GM19238 (cell line): Measurements from ENCODE around the gene CARNS1.
"Not testable (repeated sequence)": the region's sequence is repeated elsewhere in the genome, so short reads cannot be mapped to it uniquely, and the experiment has no call there.

Experiments used
- DNase-seq: peaks from one replicate; pipeline ENCODE4 v3.0.0; 2011; ENCODE audit warnings: low spot score; ENCODE audit not compliant: insufficient read length

The CARNS1 gene

DNA sequence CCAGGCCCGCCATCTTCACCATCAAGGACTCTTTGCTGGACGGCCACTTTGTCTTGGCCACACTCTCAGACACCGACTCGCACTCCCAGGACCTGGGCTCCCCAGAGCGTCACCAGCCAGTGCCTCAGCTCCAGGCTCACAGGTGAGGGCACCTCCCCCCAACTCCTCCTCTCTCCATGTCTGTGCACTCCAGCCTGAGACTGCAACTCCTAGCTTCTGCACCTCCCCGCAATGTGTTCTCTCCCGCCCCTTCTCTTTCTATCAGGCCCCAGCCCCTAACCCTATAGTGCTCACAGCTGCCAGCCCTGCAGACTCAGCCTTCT, 19.3 kb upstream of the CARNS1 start:
- no peak for DNase-seq

DNA sequence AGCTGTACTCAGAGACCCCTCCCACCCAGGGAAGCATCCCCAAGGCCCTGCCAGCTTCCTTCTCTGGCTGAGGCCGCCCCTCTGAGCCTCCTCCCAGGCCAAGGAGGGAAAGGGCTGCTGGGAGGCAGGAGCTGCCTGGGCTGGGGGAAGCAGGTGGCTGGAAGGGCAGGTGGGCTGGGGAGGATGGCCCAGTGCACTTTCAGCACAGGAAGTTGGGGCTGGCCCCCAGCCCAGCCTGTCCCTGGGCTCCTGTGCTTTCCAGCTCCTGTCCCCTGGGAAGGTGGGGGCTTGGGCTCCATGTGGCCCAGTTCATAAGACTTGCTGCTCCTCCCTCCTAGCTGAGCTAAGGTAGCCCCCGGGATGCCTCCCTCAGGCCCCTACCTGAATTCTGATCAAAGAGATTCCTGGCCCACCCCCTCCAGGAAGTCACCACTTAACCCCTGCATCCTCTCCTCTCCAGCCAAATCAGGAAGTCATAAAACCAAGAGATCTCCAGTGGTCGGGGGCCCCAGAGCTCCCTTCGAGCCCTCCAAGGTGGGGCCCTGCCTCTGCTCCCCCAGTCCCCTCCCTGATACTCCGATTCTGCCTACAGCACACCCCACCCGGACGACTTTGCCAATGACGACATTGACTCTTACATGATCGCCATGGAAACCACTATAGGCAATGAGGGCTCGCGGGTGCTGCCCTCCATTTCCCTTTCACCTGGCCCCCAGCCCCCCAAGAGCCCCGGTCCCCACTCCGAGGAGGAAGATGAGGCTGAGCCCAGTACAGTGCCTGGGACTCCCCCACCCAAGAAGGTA, 18.7 kb upstream of the CARNS1 start:
- no peak for DNase-seq

DNA sequence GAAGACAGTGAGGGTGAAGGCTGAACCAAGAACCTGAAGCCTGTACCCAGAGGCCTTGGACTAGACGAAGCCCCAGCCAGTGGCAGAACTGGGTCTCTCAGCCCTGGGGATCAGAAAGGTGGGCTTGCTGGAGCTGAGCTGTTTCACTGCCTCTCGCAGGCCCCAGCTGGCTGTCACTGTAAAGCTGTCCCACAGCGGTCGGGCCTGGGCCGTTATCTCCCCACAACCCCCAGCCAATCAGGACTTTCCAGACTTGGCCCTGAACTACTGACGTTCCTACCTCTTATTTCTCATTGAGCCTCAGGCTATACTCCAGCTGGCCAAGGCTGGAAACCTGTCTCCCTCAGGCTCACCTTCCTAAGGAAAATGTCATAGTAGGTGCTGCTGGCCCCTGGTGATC, 17.9 kb upstream of the CARNS1 start:
- no peak for DNase-seq

DNA sequence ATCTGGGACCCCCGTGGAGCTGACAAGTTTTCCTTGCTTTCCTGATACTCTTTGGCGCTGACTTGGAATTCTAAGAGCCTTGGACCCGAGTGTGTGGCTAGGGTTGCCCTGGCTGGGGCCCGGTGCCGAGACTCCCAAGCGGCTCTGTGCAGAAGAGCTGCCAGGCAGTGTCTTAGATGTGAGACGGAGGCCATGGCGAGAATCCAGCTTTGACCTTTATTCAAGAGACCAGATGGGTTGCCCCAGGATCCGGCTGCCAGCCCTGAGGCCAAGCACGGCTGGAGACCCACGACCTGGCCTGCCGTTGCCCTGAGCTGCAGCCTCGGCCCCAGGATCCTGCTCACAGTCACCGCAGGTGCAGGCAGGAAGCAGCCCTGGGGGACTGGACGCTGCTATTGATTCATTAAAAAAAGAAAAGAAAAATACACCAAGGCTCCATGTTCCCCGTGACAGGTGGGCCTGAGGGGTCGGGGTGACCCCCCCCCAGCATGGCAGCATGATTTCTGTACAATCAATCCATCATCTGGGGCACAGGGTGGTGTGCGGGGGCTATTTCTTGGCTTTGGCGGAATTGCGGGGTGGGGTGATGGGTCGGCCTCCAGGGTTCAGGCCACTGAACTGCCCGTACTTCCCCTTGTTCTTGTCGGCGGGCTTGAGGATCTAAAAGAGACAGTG, 17.4 kb upstream of the CARNS1 start:
- no peak for DNase-seq

DNA sequence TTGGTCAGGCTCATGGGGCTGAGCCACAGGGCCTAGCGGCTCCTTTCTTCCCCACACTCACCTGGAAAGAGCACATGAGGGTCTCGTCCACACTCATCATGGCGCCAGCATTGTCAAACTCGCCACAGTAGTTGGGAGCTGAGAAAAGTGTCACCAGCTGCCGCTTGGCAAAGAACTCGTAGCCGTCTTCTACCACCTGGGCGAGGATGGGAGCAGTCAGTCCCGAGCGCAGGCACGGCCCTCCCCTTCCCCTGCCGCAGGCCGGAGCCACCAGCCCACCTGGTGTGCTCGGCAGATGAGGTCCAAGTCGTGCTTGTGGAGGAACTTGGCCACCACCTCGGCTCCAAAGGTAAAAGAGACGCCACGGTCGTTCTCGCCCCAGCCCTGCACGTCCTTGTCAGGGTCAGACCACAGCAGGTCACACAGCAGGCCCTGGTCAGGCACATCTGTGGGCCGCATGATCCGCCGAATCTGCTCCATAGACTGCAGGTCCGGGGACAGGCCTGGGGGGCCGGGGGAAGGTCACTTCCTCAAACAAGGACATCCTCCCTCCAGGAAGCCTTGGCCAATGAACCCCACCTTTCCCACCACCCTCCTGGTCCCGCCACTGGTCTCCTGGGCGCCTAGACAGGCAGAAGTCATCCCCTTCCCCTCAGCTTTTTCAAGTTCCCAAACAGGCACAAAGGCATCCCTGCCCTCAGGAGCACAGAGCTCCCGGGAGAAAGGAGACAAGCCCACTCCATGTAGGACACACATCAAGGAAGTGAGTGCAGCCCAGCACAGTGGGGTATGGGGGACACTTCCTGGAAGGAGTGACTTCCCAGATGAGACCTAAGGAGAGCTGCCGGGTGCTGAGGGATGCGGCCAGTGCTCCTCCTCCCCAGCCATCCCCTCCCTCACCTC, 16.6 kb upstream of the CARNS1 start:
- DNase-seq: no peak

DNA sequence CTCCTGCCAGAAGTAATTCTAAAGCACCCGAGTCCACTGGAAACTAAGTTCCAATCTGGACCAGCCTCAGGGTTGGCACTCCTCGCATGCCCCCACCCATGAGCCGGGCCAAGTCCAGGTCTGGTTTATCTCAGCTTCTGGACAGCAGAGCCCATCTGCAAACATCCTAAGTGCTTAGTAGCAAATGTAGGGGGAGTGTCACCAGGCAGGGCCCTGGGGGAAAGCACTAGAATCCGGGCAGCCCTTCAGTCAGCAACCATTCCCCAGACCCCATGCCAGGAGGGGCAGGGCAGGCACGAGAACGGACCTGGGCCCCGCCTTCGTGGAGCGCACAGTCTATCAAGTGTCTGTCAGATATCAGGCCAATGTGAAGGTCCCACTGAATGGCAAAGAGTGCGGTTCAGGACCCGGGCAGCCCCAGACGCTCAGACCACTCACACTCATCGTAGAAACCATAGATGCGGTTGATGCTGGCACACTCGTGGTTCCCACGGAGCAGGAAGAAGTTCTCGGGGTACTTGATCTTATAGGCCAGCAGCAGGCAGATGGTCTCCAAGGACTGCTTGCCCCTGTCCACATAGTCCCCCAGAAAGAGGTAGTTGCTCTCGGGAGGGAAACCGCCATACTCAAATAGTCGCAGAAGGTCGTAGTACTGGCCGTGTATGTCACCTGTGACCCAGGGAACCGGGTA, 15.1 kb upstream of the CARNS1 start:
- DNase-seq: no peak

DNA sequence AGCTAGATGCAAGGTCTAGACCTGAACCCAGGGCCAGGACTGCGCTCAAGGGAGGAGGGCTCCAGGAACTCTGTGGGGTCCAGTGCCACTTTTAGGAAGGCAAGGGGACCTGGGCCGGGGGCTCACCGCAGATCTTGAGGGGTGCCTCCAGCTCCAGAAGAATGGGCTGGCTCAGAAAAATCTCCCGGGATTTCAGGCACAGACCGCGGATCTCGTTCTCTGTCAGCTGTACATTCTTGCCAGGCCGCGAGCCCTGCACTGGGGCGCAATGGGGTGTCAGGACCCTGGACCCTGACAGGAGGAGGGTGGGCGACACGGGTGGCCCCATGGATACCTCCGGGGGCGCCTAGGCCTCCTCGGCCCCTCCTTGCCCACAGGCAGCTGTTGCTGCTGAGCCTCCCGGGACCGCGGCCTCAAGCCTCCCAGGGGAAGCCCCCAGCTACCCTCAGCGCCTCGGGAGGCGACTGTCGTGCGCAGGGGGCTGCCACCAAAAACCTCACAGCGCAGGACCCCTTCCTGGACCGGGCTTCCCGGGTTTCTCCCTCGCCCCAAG, 14.5 kb upstream of the CARNS1 start:
- no peak for DNase-seq

DNA sequence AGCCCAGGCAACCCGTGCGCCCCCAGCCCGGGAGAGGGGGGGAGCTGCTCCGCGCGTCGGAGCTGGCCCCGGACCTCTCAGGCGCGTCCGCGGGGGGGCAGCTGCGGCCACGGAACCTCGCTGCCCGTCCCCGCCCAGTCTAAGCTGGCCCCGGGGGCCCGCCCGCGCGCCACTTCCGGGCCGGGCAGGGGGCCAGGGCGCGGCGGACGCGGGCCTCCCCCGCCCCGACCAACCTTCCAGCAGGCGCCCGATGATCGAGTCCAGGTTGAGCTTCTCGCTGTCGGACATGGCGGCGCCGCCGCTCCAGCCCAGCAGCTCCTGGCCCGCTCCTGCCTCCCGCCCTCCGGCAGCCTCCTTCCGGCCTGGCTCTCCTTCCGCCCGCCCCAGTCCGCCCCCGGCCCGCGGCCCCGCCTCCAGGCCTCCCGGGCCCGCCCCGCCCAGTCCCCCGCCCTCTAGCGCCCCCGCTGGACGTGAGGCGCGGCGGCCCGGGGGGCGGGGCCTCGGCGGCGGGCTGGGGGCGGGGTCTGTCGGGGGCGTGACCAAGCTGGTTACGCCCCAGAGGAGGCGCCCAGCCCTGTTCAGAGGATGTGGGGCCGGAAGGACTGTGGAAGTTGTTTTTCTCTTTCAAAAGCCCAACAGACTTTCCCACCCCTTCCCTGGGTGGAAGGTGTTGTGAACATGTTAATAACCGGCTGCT, 13.8 kb upstream of the CARNS1 start, which contains the start of gene PPP1CA:
Gene PPP1CA (minus strand): TSS at position 364 of the 697 bp plus-strand sequence. CDS start 76 bp downstream, at position 288.
- DNase-seq: peak; percentile 98

DNA sequence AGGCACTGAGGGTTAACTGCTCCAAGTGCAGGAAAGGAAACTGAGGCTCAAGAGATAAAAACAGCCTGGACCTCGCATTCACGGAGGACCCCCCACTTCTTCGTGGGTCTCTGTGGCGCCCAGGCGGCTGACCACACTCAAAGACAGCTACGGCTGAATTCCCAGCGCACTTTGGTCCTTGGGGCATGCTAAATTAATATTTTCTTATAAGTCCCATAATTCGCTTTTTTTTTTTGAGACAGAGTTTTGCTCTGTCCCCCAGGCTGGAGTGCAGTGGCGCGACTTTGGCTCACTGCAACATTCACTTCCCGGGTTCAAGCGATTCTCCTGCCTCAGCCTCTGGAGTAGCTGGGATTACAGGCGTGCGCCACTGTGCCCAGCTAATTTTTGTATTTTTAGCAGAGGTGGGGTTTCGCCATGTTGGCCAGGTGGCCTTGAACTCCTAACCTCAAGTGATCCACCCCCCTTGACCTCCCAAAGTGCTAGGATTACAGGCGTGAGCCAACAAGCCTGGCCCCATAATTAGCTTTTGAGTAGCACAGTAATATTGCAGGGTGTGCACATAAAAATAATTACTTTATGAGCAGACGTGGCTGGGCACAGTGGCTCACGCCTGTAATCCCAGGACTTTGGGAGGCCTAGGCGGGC, 13.2 kb upstream of the CARNS1 start:
- not testable (repeated sequence) for DNase-seq

DNA sequence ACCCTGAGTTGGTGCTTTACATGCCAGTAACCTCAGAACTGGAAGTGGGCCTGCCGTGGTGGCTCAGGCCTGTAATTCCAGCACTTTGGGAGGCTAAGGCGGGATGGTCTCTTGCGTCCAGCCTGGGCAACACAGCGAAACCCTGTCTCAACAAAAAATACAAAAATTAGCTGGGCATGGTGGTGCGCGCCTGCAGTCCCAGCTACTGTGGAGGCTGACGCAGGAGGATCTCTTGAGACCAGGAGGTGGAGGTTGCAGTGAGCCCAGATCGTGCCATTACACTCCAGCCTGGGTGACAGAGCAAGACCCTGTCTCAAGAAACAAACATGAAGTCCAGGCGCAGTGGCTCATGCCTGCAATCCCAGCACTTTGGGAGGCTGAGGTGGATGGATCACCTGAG, 12.4 kb upstream of the CARNS1 start:
- DNase-seq: not testable (repeated sequence)

DNA sequence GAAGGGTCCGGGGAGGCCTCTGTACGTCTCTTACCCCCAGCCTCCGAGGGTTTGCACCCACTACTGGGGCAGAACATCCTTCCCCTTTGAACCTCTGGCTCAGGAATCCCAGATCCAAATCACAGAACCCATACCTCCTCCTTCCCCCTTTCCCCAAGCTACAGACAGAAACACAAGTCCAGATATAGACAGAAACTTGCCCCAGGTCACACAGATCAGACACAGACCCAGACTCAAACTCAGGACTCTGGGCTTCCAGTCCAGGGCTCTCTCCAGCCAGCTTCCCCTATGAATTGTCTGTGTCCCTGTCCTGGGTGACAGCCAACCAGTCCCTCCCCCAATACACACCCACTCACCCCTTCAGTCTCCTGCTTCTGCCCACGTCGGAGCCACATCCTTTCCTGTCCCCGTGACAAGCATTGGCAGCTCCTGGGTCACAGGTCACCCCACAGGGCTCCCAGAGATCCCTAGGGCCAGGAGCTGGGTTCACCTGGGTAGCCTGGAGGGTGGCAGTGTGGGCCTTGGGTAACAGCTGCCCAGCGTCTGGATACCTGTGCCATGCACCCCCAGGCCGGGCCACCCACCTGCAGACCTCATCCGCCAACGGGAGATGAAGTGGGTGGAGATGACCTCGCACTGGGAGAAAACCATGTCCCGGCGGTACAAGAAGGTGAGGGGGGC, 10.8 kb upstream of the CARNS1 start:
- DNase-seq: no peak

DNA sequence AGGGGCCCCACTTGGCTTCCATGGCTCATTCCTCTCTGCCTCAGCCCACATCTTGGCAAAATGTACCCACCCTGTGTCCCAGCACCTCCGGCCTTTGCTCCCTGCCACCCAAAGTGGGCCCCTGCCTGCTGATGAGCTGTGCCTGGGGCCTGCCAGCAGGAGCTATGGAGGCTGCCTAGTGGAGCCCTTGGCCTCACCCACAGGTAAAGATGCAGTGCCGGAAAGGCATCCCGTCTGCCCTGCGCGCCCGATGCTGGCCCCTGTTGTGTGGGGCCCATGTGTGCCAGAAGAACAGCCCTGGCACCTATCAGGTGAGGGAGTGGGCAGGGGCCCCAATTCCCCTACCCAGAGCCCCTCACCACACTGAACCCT, 10.3 kb upstream of the CARNS1 start:
- DNase-seq: no peak

DNA sequence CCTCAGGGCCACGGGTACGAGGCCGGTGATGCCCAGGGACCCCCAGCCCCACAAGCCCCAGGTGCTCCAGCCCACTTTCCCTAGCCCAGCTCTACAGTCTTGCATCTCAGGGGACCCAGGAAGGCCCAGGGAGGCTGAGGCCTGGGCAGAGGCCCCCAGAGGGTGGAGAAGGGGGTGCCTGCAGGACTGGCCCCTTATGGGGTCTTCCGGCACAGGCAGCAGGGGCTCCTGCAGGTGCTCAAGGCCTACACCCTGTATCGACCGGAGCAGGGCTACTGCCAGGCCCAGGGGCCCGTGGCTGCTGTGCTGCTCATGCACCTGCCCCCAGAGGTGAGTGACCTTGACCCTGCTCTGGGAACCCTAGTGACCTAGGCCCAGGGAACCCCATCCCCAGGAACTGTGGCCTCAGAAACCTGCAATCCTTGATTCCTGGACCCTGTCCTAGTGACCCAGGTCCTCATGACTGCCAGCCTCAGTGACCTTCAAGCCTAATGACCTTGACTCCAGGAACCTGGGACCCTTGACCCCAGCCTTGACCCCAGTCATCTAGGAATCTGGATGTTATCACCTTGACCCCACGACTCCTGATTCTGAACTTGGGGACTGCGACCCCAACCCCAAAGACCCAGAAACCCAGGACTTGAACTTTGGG, 9.7 kb upstream of the CARNS1 start:
- DNase-seq: no peak

DNA sequence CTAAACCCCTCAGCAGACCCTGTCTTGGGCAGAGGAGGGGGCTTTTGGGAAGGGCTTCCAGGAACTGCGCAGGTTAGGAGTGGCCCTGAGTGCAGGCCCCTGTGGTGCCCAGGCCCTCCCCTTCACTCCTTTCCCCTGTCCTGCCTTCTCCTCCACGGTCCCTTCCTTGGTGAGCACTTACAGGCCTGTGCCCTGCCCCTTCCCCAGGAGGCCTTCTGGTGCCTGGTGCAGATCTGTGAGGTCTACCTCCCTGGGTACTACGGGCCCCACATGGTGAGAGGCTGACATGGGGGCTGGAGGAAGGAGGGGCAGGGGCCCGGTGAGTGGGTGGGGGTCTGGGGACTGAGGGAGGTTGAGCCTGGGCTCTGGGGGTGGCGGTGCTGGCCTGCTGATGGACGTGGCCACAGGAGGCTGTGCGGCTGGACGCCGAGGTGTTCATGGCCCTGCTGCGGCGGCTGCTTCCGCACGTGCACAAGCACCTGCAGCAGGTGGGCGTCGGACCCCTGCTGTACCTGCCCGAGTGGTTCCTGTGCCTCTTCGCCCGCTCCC, 9.0 kb upstream of the CARNS1 start:
- DNase-seq: no peak

DNA sequence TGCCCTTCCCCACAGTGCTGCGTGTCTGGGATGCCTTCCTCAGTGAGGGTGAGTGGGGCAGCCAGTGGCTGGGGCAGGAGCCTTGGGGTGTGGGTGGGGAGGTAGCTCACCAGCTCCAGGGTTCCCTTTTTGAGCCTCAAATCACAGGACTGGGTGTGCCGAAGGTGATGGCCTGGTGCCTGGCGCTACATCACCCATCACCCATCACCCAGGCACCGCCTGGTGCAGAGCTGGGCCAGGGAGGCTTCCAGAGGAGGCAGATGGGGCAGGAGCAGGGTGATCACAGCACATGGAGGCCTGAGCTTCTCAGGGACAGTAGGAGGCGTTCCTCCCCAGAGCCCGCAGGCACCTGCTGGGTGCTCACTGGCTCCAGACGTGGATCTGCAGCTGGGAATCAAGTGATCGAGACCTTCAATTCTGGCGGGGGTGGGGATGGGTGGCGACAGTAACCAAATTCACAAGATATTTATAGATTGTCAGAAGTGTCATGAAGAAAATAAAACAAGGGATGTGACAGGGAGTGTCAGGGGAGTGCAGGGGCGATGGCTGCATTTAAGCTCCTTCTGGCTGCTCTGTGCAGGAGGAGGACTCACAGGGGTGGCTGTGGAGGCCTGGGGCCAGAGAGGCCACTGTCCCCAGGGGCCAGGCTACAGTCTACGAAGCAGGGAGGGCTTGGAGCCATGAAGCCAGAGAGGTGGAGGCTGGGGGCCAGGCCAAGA, 8.3 kb upstream of the CARNS1 start:
- DNase-seq: no peak

DNA sequence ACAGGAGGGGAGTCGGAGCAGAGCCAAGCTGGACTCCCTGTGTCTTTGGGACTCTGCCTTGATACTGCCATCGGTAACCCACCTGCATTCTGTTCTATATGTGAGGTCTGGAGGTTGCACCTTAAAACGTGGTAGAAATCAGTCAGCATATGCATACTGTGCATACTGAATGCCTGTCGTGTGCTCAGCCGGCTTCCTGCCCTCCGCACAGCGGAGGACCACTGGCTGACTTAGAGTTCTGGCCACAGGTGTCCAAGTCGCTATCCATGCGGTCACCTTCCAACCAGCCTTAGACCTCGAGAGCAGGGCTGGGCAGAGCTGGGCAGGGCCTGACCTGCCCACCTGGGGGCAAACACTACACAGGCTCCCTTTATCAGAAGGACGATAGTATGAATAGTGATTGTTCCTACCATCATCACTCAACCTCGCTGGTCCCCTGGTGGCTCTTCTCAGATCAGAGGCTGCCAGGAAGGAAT, 7.8 kb upstream of the CARNS1 start:
- DNase-seq: no peak

DNA sequence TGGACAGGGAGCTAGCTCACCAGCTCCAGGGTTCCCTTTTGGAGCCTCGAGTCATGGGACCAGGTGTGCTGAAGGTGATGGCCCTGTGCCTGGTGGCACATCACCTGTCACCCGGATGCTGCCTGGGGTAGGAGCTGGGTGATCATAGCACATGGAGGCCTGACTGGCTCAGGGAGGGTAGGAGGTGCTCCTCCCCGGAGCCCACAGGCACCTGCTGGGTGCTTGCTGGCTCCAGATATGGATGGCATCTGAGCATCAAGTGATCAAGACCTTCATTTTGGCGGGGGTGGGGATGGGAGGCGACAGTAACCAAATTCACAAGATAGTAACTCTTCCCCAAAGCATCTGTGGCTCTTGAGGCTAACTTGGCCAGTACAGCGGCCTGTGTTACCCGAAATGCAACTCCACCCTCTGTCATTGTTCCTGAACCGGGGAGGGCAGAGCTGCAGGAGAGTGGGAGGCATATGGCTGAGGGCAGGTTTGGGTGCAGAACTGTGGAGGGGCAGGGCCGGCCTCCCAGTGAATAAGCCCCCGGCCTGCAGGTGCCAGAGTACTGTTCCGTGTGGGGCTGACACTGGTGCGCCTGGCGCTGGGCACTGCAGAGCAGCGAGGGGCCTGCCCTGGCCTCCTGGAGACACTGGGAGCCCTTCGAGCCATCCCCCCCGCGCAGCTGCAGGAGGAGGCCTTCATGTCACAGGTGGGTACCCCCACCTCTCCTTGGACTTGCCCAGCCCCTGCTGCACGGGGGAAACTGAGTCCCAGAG, 6.9 kb upstream of the CARNS1 start:
- no peak for DNase-seq
